GM13976 (cell line): ENCODE measurements around the gene H3-3A.

ENCODE experiments used
- DNase-seq: peaks from one replicate; pipeline ENCODE4 v3.0.0; 2012; ENCODE audit warnings: low spot score
- CTCF ChIP-seq: IDR thresholded peaks from 2 replicates; pipeline ENCODE4 v1.5.1; 2012; ENCODE audit warnings: borderline replicate concordance, mild to moderate bottlenecking; ENCODE audit not compliant: insufficient read depth; ENCODE audit errors: extremely low read depth, missing control alignments, control extremely low read depth
- in situ Hi-C: fragments of 300-500 bp; cut with MboI; formaldehyde crosslinking; loops from one replicate; pipeline ENCODE4 v1.12.0; 2022; ENCODE audit warnings: low sequenced_read_pairs, mixed read lengths, inconsistent platforms; ENCODE audit not compliant: unreplicated experiment

Gene H3-3A

GRCh38 chr1:226076378-226076777 lies 13.9 kb downstream of the H3-3A start:
- no peak for TF ChIP-seq CTCF
- in situ Hi-C loops = no loop called here

GRCh38 chr1:226078374-226078773 lies 15.9 kb downstream of the H3-3A start:
- no peak for DNase-seq
- no peak for TF ChIP-seq CTCF
- in situ Hi-C loops = no loop called here

More at GRCh38 chr1:226076378-226076777, 13.9 kb downstream of the H3-3A start:
- no peak for DNase-seq

GRCh38 chr1:226082587-226082917 lies 20.0 kb downstream of the H3-3A start:
- in situ Hi-C loops = no loop called here
- no peak for DNase-seq
- TF ChIP-seq CTCF = no peak

- DNase-seq = no peak
- TF ChIP-seq CTCF = no peak
- in situ Hi-C loops = no loop called here
Observed at GRCh38 chr1:226082959-226083301, 20.4 kb downstream of the H3-3A start.

GRCh38 chr1:226083302-226084101 lies 21.0 kb downstream of the H3-3A start:
- peak; percentile 99 for DNase-seq
- TF ChIP-seq CTCF = no peak
- in situ Hi-C loops = no loop called here

GRCh38 chr1:226085675-226086285 lies 23.3 kb downstream of the H3-3A start:
- no peak for DNase-seq
- in situ Hi-C loops = no loop called here
- TF ChIP-seq CTCF = no peak
